Karpas-422 (cell line): ENCODE results near the gene FBLN1. TPM values are rescaled to one million over a fixed set of nuclear protein-coding genes. Genes with fewer than 3 reads are reported as not detected.
"Not testable (repeated sequence)": the region's sequence is repeated elsewhere in the genome, so short reads cannot be mapped to it uniquely, and the experiment has no call there.

Experiments
- DNase-seq: peaks from one replicate; pipeline ENCODE4 v3.0.0-alpha.2; 2015
- H2AFZ ChIP-seq: fragments of 200-600 bp; sonication (generic); 2 replicates; pipeline ENCODE4 v1.6.1; 2014; ENCODE audit warnings: antibody characterized with exemption, low read length, mixed read lengths
- H3K27ac ChIP-seq: fragments of 200-600 bp; sonication (generic); 2 replicates; pipeline ENCODE4 v1.5.1; 2014; ENCODE audit warnings: mild to moderate bottlenecking, low read length, moderate library complexity
- H3K27me3 ChIP-seq: fragments of 200-600 bp; sonication (generic); 2 replicates; pipeline ENCODE4 v1.6.1; 2014; ENCODE audit warnings: low read length, mixed read lengths
- H3K36me3 ChIP-seq: fragments of 200-600 bp; sonication (generic); 2 replicates; pipeline ENCODE4 v1.6.1; 2014; ENCODE audit warnings: low read length, mixed read lengths; ENCODE audit not compliant: insufficient read depth
- H3K4me1 ChIP-seq: fragments of 200-600 bp; sonication (generic); 2 replicates; pipeline ENCODE4 v1.6.1; 2014; ENCODE audit warnings: mild to moderate bottlenecking, low read length, mixed read lengths
- H3K4me2 ChIP-seq: fragments of 200-600 bp; sonication (generic); 2 replicates; pipeline ENCODE4 v1.6.1; 2014; ENCODE audit warnings: low read length, low read depth, mild to moderate bottlenecking; ENCODE audit not compliant: poor library complexity, severe bottlenecking
- H3K4me3 ChIP-seq: fragments of 200-600 bp; sonication (generic); 2 replicates; pipeline ENCODE4 v1.5.1; 2014; ENCODE audit warnings: mild to moderate bottlenecking, antibody characterized with exemption, low read length, mixed read lengths
- H3K79me2 ChIP-seq: fragments of 200-600 bp; sonication (generic); 2 replicates; pipeline ENCODE4 v1.6.1; 2014; ENCODE audit warnings: mild to moderate bottlenecking, low read length, mixed read lengths
- H3K9ac ChIP-seq: fragments of 200-600 bp; sonication (generic); 2 replicates; pipeline ENCODE4 v1.6.0; 2014; ENCODE audit warnings: low read length
- H3K9me2 ChIP-seq: fragments of 200-600 bp; sonication (generic), shearing (Covaris generic); replicated peaks from 2 replicates; pipeline ENCODE4 v1.6.0; 2014; ENCODE audit warnings: mild to moderate bottlenecking, low read length, moderate library complexity; ENCODE audit not compliant: insufficient read depth
- H3K9me3 ChIP-seq: fragments of 300-700, 200-600 bp; sonication (generic); 2 replicates; pipeline ENCODE4 v1.6.1; 2014; ENCODE audit warnings: low read length, mixed read lengths
- H4K20me1 ChIP-seq: fragments of 200-600 bp; sonication (generic); 2 replicates; pipeline ENCODE4 v1.6.1; 2014; ENCODE audit warnings: mild to moderate bottlenecking, antibody characterized with exemption, low read length, low read depth; ENCODE audit not compliant: insufficient read depth
- total RNA-seq: library from RNA; depleted of rRNA; stranded (reverse); fragments of >200 nt; shearing (Covaris generic); gene quantifications from 2 replicates; pipeline ENCODE4 v1.2.3, GENCODE V29; 2014; ENCODE audit warnings: low replicate concordance

The FBLN1 gene
- total RNA-seq, 1 experiment from 2014 or later, result not detected

DNA sequence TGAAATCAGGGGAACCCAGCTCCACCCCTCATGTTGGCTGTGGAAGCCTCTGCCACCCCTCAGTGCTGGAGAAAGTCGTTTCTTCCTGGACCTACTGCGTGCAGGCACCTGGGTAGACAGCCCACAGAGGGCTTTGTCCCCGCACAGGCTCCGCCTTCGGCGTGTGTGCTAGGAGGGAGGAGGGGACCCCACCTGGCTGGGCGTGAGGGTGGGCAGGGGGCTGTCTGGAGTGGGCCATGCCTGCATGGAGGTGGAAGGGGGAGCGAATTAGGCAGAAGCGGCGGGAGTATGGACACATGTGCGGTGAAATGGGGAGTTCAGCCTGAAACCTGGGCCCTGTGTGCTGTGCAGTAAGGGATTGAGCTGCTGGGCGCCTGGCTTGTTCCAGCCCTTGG, 49.3 kb downstream of the FBLN1 start:
- Histone ChIP-seq H3K4me1 (peaks cover 7% of the 10 kb centered on the region), H3K4me2 (no peak overlapping the region), H3K79me2 (no peaks in the 10 kb centered on the region), H3K9me3 (no peaks in the 10 kb centered on the region), H4K20me1 (no peaks in the 10 kb centered on the region), H3K9ac (no peak overlapping the region), H3K27ac (no peak overlapping the region), H3K36me3 (no peaks in the 10 kb centered on the region), H3K27me3 (no peaks in the 10 kb centered on the region), H3K9me2 (no peaks in the 10 kb centered on the region), H2AFZ (no peak overlapping the region), H3K4me3 (no peak overlapping the region)
- no peak for DNase-seq

DNA sequence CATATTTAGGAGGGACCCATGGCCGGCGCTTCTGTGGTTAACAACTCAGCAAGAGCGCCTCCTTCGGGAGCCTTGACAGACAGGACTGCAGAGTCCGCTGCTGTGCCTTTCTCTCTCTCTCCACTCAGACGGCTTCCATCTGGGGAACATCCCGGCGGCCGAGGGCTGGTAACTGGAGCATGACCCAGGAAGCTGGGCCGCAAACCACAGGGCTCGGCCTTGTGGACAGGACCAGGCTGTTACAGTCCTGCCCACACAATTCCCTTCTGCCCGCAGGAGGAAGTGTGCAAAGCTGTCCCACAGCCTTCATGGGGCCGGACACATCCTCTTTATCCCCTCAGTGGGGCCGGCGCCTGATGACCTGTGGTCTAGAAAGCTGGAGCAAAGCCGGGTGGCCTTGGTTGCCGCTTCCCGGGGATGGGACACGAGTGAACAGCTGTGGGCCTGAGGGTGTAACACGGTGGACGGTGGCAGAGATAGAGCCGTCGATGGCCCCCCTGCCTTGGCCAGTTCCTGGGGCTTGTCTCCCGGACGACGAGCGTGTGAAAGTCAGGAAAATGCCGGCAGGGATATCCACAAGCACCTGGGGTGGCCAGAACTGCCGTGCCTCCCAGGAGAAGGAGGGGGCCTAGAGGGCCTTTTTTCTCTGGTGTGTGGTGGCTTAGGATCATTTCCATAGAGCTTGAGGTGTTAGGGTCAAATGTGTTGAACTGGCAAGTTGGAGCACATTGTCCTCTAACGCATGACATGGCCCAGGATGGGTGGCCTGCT, 50.1 kb downstream of the FBLN1 start:
- Histone ChIP-seq H3K9ac (no peak overlapping the region), H4K20me1 (no peaks in the 10 kb centered on the region), H3K27me3 (no peaks in the 10 kb centered on the region), H3K79me2 (no peaks in the 10 kb centered on the region), H3K9me2 (no peaks in the 10 kb centered on the region), H3K27ac (no peak overlapping the region), H3K4me1 (peaks cover 7% of the 10 kb centered on the region), H2AFZ (no peak overlapping the region), H3K36me3 (no peaks in the 10 kb centered on the region), H3K4me3 (no peak overlapping the region), H3K4me2 (no peak overlapping the region), H3K9me3 (no peaks in the 10 kb centered on the region)
- no peak for DNase-seq

DNA sequence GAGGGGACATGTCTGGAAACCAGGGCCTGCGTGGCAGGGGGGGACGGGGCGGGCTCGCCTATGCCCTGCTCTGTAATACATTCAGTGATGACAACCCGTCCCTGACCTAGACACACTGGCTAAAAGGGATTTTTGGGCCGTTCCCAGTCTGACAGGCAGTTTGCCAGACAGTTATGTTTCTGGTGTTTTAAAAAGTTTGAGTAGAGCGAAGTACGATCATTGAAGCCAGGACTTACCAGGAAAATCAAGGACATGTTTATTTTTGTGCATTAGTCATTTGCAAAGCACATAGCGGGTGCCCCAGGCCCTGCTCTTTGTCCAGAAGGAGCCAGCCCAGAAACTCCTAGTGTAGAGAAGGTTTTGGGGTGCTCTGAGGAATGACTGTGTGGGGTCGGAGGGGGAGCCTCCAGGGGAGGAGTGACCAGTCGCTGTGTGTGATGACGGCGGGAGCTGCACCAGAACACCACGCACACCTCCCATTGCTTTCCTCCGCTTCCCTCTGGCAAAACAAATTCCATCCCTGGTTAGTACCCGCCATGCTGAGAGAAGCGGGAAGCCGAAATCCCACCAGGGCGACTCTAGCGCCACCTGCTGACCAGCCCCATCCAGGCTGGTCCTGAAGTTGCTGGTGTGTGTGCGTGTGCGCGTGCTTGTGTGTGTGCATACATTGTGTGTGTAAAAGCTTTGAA, 50.8 kb downstream of the FBLN1 start:
- H4K20me1 ChIP-seq, result no peaks in the 10 kb centered on the region
- no peaks in the 10 kb centered on the region for H3K9me2 ChIP-seq
- peaks cover 7% of the 10 kb centered on the region for H3K4me1 ChIP-seq
- H3K4me3 ChIP-seq, result no peak overlapping the region
- no peak overlapping the region for H3K9ac ChIP-seq
- no peaks in the 10 kb centered on the region for H3K27me3 ChIP-seq
- no peaks in the 10 kb centered on the region for H3K36me3 ChIP-seq
- no peak overlapping the region for H3K4me2 ChIP-seq
- H3K27ac ChIP-seq, result no peak overlapping the region
- no peaks in the 10 kb centered on the region for H3K9me3 ChIP-seq
- peak; percentile 86 for DNase-seq
- no peak overlapping the region; the same call in 1 of the 2 replicates for H2AFZ ChIP-seq
- no peaks in the 10 kb centered on the region for H3K79me2 ChIP-seq

DNA sequence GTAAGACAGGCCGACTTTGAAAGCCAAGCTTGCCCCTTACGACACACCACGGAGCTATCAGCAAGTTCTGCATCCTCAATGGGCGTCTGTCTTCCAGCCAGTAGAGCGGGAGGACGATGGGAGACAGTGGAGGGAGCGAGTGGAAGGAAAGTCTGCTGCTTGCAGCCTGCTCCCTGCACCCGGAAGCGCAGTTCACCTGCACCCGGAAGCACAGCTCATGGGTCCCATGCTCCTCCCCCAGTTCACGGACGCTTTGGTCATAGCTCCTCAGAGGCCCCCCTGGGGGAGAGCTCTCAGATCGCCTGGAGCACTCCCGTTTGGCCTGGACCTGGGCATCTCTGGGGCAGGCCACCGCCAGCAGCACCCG, 51.3 kb downstream of the FBLN1 start:
- Histone ChIP-seq H3K4me2 (no peak overlapping the region), H3K9me2 (no peaks in the 10 kb centered on the region), H3K4me1 (peaks cover 7% of the 10 kb centered on the region), H3K9ac (no peak overlapping the region), H3K79me2 (no peaks in the 10 kb centered on the region), H3K36me3 (no peaks in the 10 kb centered on the region), H4K20me1 (no peaks in the 10 kb centered on the region), H2AFZ (no peak overlapping the region; the same call in 1 of the 2 replicates), H3K4me3 (no peak overlapping the region), H3K27me3 (no peaks in the 10 kb centered on the region), H3K27ac (no peak overlapping the region), H3K9me3 (no peaks in the 10 kb centered on the region)
- peak; percentile 70 for DNase-seq

DNA sequence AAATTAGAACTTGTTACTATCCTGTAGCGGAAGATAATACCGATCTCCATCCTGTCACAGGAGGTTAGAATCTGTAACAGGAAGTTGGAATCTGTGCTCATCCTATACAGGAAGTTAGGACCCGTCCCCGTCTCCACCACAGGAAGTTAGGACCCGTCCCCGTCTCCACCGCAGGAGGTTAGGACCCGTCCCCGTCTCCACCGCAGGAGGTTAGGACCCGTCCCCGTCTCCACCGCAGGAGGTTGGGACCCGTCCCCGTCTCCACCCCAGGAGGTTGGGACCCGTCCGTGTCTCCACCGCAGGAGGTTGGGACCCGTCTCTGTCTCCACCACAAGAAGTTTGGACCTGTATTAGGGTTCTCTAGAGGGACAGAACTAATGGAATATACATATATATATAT, 52.2 kb downstream of the FBLN1 start:
- Histone ChIP-seq H3K79me2 (no peaks in the 10 kb centered on the region), H3K36me3 (no peaks in the 10 kb centered on the region), H3K27ac (no peak overlapping the region), H3K4me3 (no peak overlapping the region), H3K4me2 (no peak overlapping the region), H2AFZ (0 out of 2 replicates have a peak overlapping the region, but pooled peaks have one; percentile 10), H3K9me2 (no peaks in the 10 kb centered on the region), H3K4me1 (peaks cover 7% of the 10 kb centered on the region), H3K9me3 (no peaks in the 10 kb centered on the region), H3K9ac (no peak overlapping the region), H3K27me3 (no peaks in the 10 kb centered on the region), H4K20me1 (no peaks in the 10 kb centered on the region)
- no peak for DNase-seq

DNA sequence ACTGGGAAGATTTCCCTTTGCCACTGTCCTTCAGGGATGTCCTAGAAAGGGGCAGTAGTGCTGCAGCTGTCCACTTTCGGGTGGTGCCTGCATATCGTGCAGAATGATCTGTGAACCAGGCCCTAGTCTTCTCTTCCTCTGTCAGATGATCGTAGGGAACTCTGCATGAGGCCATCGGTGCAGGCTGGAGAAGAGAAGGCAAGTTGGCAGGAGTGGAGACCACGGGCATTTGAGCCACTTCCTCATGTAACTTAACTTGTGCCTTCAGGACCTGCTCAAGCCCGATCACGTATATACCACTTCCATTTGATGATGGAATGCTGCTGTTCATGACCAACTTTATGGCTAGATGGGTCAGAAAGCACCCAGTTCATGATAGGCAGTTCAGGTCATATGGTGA, 55.2 kb downstream of the FBLN1 start:
- H3K4me1 ChIP-seq, H3K9me2 ChIP-seq, H3K27ac ChIP-seq, H3K4me3 ChIP-seq, H3K9me3 ChIP-seq, H3K36me3 ChIP-seq, H2AFZ ChIP-seq, H3K79me2 ChIP-seq, DNase-seq, H3K4me2 ChIP-seq, H3K9ac ChIP-seq, H4K20me1 ChIP-seq, H3K27me3 ChIP-seq: not testable (repeated sequence)

DNA sequence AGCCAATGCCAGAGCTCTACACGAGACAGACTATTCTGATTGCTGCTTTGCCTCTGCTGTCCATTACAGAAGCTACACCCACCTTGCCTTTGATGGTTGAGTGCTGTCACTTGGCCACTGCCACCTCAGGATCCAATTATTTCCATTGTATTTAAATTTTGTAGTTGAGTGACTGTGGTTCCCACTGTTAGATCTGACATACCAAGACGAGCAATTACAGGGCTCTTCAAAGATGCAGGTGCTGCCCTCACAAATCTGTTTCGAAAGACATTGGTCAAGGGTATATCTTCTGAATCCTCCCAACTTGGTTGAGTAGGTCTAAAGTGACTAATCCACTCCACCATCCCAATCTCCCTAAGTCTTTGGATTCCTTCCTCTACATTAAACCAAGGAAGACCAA, 57.4 kb downstream of the FBLN1 start:
- not testable (repeated sequence) for H3K79me2 ChIP-seq, DNase-seq, H3K36me3 ChIP-seq, H3K9ac ChIP-seq, H3K4me1 ChIP-seq, H3K9me3 ChIP-seq, H3K27ac ChIP-seq, H2AFZ ChIP-seq, H3K27me3 ChIP-seq, H3K4me3 ChIP-seq, H3K4me2 ChIP-seq, H4K20me1 ChIP-seq, H3K9me2 ChIP-seq

DNA sequence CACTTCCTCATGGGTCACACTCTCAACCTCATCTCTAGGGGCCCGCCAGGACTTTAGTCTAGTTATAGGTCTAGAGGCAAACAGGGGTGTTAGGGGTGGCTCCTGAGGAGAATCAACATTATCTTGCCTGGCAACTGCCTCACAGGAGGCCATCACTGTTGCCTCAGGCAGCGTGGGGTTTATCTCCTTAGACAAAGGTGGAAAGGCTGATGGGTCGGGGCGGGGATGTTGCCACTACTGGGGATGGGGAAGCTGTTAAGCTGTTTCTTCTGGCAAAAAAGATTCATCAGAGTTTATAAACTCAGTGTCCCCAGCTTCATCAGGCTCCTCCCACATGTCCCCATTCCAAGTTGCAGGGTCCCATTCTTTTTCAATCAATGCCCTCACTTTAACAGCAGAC, 58.1 kb downstream of the FBLN1 start:
- H3K79me2 ChIP-seq, H3K27ac ChIP-seq, H3K9ac ChIP-seq, H4K20me1 ChIP-seq, H3K36me3 ChIP-seq, H2AFZ ChIP-seq, H3K9me3 ChIP-seq, DNase-seq, H3K9me2 ChIP-seq, H3K4me1 ChIP-seq, H3K27me3 ChIP-seq, H3K4me3 ChIP-seq, H3K4me2 ChIP-seq: not testable (repeated sequence)
